WI38 (cell line): ENCODE data around the gene TTC21A.

Experiments used
- H3K4me3 ChIP-seq: 2 replicates; pipeline ENCODE4 v1.5.1; 2011; ENCODE audit warnings: low read depth, mild to moderate bottlenecking, control low read depth, low read length
- CTCF ChIP-seq: IDR thresholded peaks from 2 replicates; pipeline ENCODE4 v1.5.1; 2012; ENCODE audit warnings: low read depth, mild to moderate bottlenecking, control low read depth, low read length

The TTC21A gene

GRCh38 chr3:39109086-39109485 lies 1.6 kb downstream of the TTC21A start:
- no peak overlapping the region for H3K4me3 ChIP-seq
- TF ChIP-seq CTCF = no peak

DNA sequence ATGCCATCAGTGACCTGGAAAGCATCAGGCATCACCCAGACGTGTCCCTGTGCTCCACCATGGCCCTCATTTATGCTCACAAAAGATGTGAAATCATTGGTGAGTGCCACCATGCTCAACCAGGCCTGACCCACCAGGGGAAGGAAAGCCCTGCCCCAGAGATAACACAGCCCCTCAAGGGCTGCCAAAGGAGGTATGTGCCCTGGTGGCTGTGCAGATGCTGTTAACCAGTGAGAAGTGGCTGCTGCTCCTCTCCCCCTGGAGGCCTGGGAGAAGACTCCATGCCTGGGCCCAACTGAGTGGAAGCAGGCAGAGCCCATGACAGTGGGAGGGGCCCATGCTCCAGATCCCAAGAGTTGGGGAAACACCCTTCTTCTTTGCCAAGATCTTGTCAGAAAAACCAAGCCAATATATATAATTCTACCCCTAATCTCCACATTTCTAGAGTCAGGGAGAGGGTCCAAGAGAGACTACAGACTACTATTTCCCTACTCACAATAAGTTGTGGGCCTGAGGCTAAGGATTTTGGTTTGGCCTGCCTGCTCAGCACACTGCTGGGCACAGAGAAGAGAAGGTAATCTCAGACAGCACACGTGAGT lies 2.7 kb downstream of the TTC21A start:
- no peak overlapping the region for H3K4me3 ChIP-seq
- no peak for TF ChIP-seq CTCF

DNA sequence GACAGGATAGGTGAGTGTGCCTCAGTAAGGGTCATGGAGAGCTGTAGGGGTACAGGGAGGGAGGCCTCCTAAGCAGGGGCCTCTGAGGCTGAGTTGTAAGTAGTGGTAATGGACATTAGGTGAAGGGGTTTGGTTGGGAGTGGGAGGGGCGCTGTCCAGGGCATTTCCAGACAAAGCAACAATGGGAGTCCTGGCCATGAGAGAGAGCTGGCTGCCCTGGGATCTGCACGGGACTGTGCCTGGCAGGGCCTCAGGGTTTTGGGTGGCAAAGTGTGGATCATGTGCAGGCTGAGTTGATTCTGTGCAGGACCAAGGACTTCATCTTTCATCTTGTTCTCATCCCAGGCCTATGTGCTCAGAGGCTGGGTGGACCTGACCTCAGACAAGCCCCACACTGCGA lies 4.6 kb downstream of the TTC21A start:
- no peak overlapping the region for H3K4me3 ChIP-seq
- TF ChIP-seq CTCF = no peak

DNA sequence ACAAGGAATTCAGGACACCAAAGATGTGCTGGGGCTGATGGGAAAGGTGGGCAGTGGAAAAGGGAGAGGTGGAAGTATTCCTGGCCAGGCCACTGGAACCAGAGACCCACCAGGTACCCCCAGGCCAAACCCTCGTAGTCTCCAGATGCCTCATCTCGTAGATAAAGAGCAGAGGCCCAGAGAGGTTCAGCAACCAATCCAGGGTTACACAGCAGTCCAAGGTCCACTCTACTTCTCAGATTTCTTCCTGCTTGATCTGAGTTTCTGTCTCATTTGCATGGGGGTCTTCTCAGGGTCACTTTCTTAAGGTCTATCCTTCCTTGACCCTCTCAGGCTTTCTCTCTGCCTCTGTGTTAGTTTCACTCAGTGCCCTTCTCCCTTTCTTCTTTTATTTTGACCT lies 5.1 kb downstream of the TTC21A start:
- H3K4me3 ChIP-seq = no peak overlapping the region
- no peak for TF ChIP-seq CTCF

DNA sequence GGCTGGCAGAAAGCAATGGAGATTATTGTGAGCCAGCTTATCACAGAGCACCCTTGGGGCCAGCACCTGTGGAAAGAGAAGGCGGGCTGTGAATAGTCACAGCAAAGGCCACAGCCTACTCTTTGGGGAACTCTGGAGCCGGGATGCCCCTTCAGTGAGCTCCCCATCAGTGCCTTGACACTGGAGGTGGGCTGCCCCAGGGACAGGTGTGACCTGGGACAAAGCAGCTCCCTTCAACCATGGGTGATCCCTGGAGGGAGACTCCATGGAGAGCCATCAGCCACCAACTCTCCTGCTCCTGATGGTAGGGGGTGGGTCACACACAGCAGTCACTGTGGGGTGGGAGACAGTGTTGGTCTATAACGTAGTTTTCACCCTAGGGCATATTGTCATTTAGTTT lies 5.8 kb downstream of the TTC21A start:
- no peak overlapping the region for H3K4me3 ChIP-seq
- TF ChIP-seq CTCF = no peak

DNA sequence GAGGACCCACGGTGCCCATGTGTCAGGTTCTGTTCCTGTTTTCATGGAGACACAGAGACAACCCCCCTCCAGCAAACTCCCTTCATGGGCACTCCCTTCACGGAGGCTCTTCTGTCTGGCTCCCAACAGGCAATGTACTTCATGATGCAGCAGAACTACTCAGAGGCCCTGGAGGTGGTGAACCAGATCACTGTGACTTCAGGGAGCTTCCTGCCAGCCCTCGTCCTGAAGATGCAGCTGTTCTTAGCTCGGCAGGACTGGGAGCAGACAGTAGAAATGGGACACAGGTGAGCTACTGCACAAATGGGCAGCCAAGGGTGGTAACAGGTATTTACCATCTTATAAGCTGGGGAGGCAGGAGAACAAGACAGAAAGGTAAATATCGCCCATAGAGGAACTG lies 7.0 kb downstream of the TTC21A start:
- H3K4me3 ChIP-seq = no peak overlapping the region
- no peak for TF ChIP-seq CTCF

- H3K4me3 ChIP-seq = no peak overlapping the region
- TF ChIP-seq CTCF = no peak
Measured at GRCh38 chr3:39115870-39116269, 8.4 kb downstream of the TTC21A start.
